Nephron progenitor cell (in vitro differentiated cells): ENCODE data around the gene ARHGEF7.

Experiments used
- DNase-seq: peaks from one replicate; pipeline ENCODE4 v3.0.0; 2021
- H3K27ac Mint-ChIP-seq: 2 replicates; pipeline ENCODE4 v1.8.0; 2021; ENCODE audit warnings: mild to moderate bottlenecking, moderate library complexity, mixed read lengths
- H3K27me3 Mint-ChIP-seq: 2 replicates; pipeline ENCODE4 v1.8.0; 2021; ENCODE audit warnings: mild to moderate bottlenecking, low read depth, mixed read lengths; ENCODE audit not compliant: poor library complexity
- H3K36me3 Mint-ChIP-seq: 2 replicates; pipeline ENCODE4 v1.8.0; 2021; ENCODE audit warnings: low read depth, mixed read lengths
- H3K4me1 Mint-ChIP-seq: 2 replicates; pipeline ENCODE4 v1.8.0; 2021; ENCODE audit warnings: mixed read lengths
- H3K4me3 Mint-ChIP-seq: 2 replicates; pipeline ENCODE4 v1.8.0; 2021; ENCODE audit warnings: mild to moderate bottlenecking, moderate library complexity, mixed read lengths
- H3K9me3 Mint-ChIP-seq: 2 replicates; pipeline ENCODE4 v1.8.0; 2021; ENCODE audit warnings: mild to moderate bottlenecking, moderate library complexity, mixed read lengths
- CTCF ChIP-seq: fragments of 200-600 bp; sonication (generic); IDR thresholded peaks from 2 replicates; pipeline ENCODE4 v1.5.0; 2021; ENCODE audit warnings: antibody characterized with exemption

The ARHGEF7 gene

GRCh38 chr13:111131048-111131447 is 15.9 kb downstream of the ARHGEF7 start:
- Mint-ChIP-seq H3K4me3 (no peak overlapping the region), H3K36me3 (no peaks in the 10 kb centered on the region), H3K4me1 (peaks cover 7% of the 10 kb centered on the region), H3K27me3 (peaks cover 39% of the 10 kb centered on the region), H3K9me3 (peaks cover 17% of the 10 kb centered on the region), H3K27ac (no peak overlapping the region)
- no peak for DNase-seq
- no peak for TF ChIP-seq CTCF

GRCh38 chr13:111131611-111132010 is 16.5 kb downstream of the ARHGEF7 start:
- H3K4me1 Mint-ChIP-seq: peaks cover 7% of the 10 kb centered on the region
- no peak overlapping the region for H3K4me3 Mint-ChIP-seq
- H3K36me3 Mint-ChIP-seq: no peaks in the 10 kb centered on the region
- DNase-seq: no peak
- no peak overlapping the region for H3K27ac Mint-ChIP-seq
- peaks cover 44% of the 10 kb centered on the region for H3K27me3 Mint-ChIP-seq
- H3K9me3 Mint-ChIP-seq: peaks cover 17% of the 10 kb centered on the region
- no peak for TF ChIP-seq CTCF

GRCh38 chr13:111132948-111133347 is 17.8 kb downstream of the ARHGEF7 start:
- peaks cover 17% of the 10 kb centered on the region for H3K9me3 Mint-ChIP-seq
- no peak for TF ChIP-seq CTCF
- DNase-seq: no peak
- peaks cover 7% of the 10 kb centered on the region for H3K4me1 Mint-ChIP-seq
- no peaks in the 10 kb centered on the region for H3K36me3 Mint-ChIP-seq
- H3K4me3 Mint-ChIP-seq: no peak overlapping the region
- H3K27ac Mint-ChIP-seq: no peak overlapping the region
- peaks cover 49% of the 10 kb centered on the region for H3K27me3 Mint-ChIP-seq

- H3K27ac Mint-ChIP-seq: peak overlapping the region; percentile 38
- no peak for TF ChIP-seq CTCF
These were observed 24.3 kb downstream of the ARHGEF7 start for GRCh38 chr13:111139452-111139851.

GRCh38 chr13:111139873-111140561 is 24.9 kb downstream of the ARHGEF7 start:
- Mint-ChIP-seq H3K9me3 (peaks cover 8% of the 10 kb centered on the region), H3K27me3 (peaks cover 53% of the 10 kb centered on the region), H3K4me1 (peaks cover 18% of the 10 kb centered on the region), H3K36me3 (no peaks in the 10 kb centered on the region), H3K4me3 (no peak overlapping the region), H3K27ac (peak overlapping the region; percentile 38)
- no peak for DNase-seq
- TF ChIP-seq CTCF: no peak

More at GRCh38 chr13:111139452-111139851, 24.3 kb downstream of the ARHGEF7 start:
- Mint-ChIP-seq H3K9me3 (peaks cover 12% of the 10 kb centered on the region), H3K36me3 (no peaks in the 10 kb centered on the region), H3K27me3 (peaks cover 52% of the 10 kb centered on the region), H3K4me3 (no peak overlapping the region), H3K4me1 (peaks cover 12% of the 10 kb centered on the region)
- DNase-seq: no peak

GRCh38 chr13:111140562-111141105 is 25.5 kb downstream of the ARHGEF7 start:
- TF ChIP-seq CTCF: no peak
- no peak overlapping the region for H3K4me3 Mint-ChIP-seq
- no peak for DNase-seq
- H3K9me3 Mint-ChIP-seq: peaks cover 2% of the 10 kb centered on the region
- H3K36me3 Mint-ChIP-seq: no peaks in the 10 kb centered on the region
- no peak overlapping the region for H3K27ac Mint-ChIP-seq
- peaks cover 49% of the 10 kb centered on the region for H3K27me3 Mint-ChIP-seq
- H3K4me1 Mint-ChIP-seq: peaks cover 24% of the 10 kb centered on the region
